AG09319 (cell line): Measurements from ENCODE around the gene ASF1A.

Experiments used
- DNase-seq: peaks from one replicate; pipeline ENCODE4 v3.0.0-alpha.2; 2010; ENCODE audit warnings: low read depth; ENCODE audit errors: extremely low read depth
- CTCF ChIP-seq: IDR thresholded peaks from 2 replicates; pipeline ENCODE4 v1.5.1; 2011; ENCODE audit warnings: low read depth, mild to moderate bottlenecking, inconsistent platforms, low read length, moderate library complexity

Gene ASF1A

GRCh38 chr6:118899948-118900347, 6.0 kb downstream of the ASF1A start:
- TF ChIP-seq CTCF: no peak

GRCh38 chr6:118902726-118903125, 8.8 kb downstream of the ASF1A start:
- no peak for DNase-seq
- TF ChIP-seq CTCF: no peak

More at GRCh38 chr6:118899948-118900347, 6.0 kb downstream of the ASF1A start:
- no peak for DNase-seq

GRCh38 chr6:118903138-118903537, 9.2 kb downstream of the ASF1A start:
- TF ChIP-seq CTCF: no peak
- no peak for DNase-seq

- DNase-seq: no peak
- TF ChIP-seq CTCF: no peak
Observed at GRCh38 chr6:118903691-118904090, 9.7 kb downstream of the ASF1A start.

- TF ChIP-seq CTCF: no peak
- no peak for DNase-seq
Observed at GRCh38 chr6:118905084-118905483, 11.1 kb downstream of the ASF1A start.

GRCh38 chr6:118905851-118906250, 11.9 kb downstream of the ASF1A start:
- TF ChIP-seq CTCF: no peak
- DNase-seq: no peak

GRCh38 chr6:118908441-118908840, 14.5 kb downstream of the ASF1A start:
- TF ChIP-seq CTCF: no peak
- no peak for DNase-seq
